GM12892 (cell line): ENCODE results near the gene FBXO47.

Source experiments
- POLR2A ChIP-seq: IDR thresholded peaks from 2 replicates; pipeline ENCODE4 v1.6.1; 2011; ENCODE audit warnings: low read depth, low read length, control low read depth
- POLR2AphosphoS5 ChIP-seq: IDR thresholded peaks from 2 replicates; pipeline ENCODE4 v1.6.1; 2011; ENCODE audit warnings: low read depth, low read length, control low read depth
- TAF1 ChIP-seq: IDR thresholded peaks from 2 replicates; pipeline ENCODE4 v1.6.1; 2011; ENCODE audit warnings: low read depth, mild to moderate bottlenecking, control low read depth, low read length, borderline replicate concordance

- TF ChIP-seq TAF1 (no peak), POLR2A (no peak), POLR2AphosphoS5 (no peak)
Observed at GRCh38 chr17:38996660-38997337, 29.6 kb upstream of the FBXO47 start.
